GM12878 (cell line): Measurements from ENCODE around the gene DELE1. TPM values are rescaled to one million over a fixed set of nuclear protein-coding genes. Genes with fewer than 3 reads are reported as not detected.

Source experiments
- ATAC-seq: fragments of 200-7000 bp; cut with Tn5 transposase; 3 replicates; pipeline ENCODE4 v1.9.1; 2020; ENCODE audit warnings: mild to moderate bottlenecking, moderate library complexity
- BruUV-seq: library from RNA; stranded (reverse); fragments of 400-500 nt; replicated peaks from 2 replicates; lab custom pipeline; 2021; lab: Mats Ljungman, UMichigan
- CTCF ChIA-PET: fragments of 300-600 bp; sonication (Branson Sonifier 250); formaldehyde crosslinking; extraction: SDS; loops from one replicate; lab custom pipeline; 2021; ENCODE audit warnings: inconsistent platforms; lab: Yijun Ruan, JAX
- POLR2A ChIA-PET: fragments of 350-600 bp; formaldehyde crosslinking; extraction: SDS; loops from one replicate; lab custom pipeline; 2021; ENCODE audit warnings: inconsistent platforms; lab: Charles Lee
- RAD21 ChIA-PET: fragments of 300-600 bp; sonication (Branson Sonifier 250); formaldehyde crosslinking; loops from one replicate; lab custom pipeline; 2023; ENCODE audit warnings: antibody characterized with exemption; ENCODE audit not compliant: unreplicated experiment; lab: Charles Lee
- SMC1A ChIA-PET: fragments of 300-600 bp; sonication (Branson Sonifier 250); formaldehyde crosslinking; loops from one replicate; lab custom pipeline; 2023; ENCODE audit not compliant: unreplicated experiment, uncharacterized antibody; lab: Charles Lee
- DNase-seq: peaks from one replicate; pipeline ENCODE4 v3.0.0-alpha.2; 2011; ENCODE audit warnings: low read depth, low spot score
- FAIRE-seq: peaks from 3 replicates; lab custom pipeline; 2011; peaks lifted over from hg19 to GRCh38; lab: Jason Lieb, UNC
- H2AFZ ChIP-seq: 2 replicates; pipeline ENCODE4 v1.6.0; 2011; ENCODE audit warnings: low read depth, low read length, control low read depth; ENCODE audit not compliant: control insufficient read depth
- H3K27ac ChIP-seq: 2 replicates; pipeline ENCODE4 v1.5.1; 2011; ENCODE audit warnings: control low read depth; ENCODE audit not compliant: control insufficient read depth, insufficient read depth
- H3K27me3 ChIP-seq, 2 experiments: replicated peaks in 1 of 2; 2 replicates each; pipeline versions ENCODE4 v1.6.0 to v1.6.1; 2011; ENCODE audit warnings: low read length in 1 of 2; ENCODE audit not compliant: control insufficient read depth in 2 of 2, insufficient read depth in 2 of 2
- H3K36me3 ChIP-seq, 2 experiments: 2 replicates each; pipeline ENCODE4 v1.5.1; 2011; ENCODE audit warnings: low read length in 1 of 2; ENCODE audit not compliant: control insufficient read depth in 2 of 2, insufficient read depth in 2 of 2
- H3K4me1 ChIP-seq: 2 replicates; pipeline ENCODE4 v1.6.1; 2011; ENCODE audit warnings: mild to moderate bottlenecking, low read length, moderate library complexity, mixed read lengths; ENCODE audit not compliant: control insufficient read depth, insufficient read depth
- H3K4me2 ChIP-seq: 2 replicates; pipeline ENCODE4 v1.6.0; 2011; ENCODE audit warnings: control low read depth; ENCODE audit not compliant: control insufficient read depth, insufficient read depth
- H3K4me3 ChIP-seq: fragments of 200-600 bp; sonication (generic); 2 replicates; pipeline ENCODE4 v1.5.1; 2016
- H3K79me2 ChIP-seq: 2 replicates; pipeline ENCODE4 v1.6.0; 2011; ENCODE audit warnings: low read length; ENCODE audit not compliant: control insufficient read depth, insufficient read depth
- H3K9ac ChIP-seq: 2 replicates; pipeline ENCODE4 v1.8.0; 2011; ENCODE audit warnings: low read length, control low read depth, mixed read lengths; ENCODE audit not compliant: control insufficient read depth, insufficient read depth
- H3K9me3 ChIP-seq: replicated peaks from 3 replicates; pipeline ENCODE4 v1.5.1; 2011; ENCODE audit warnings: mild to moderate bottlenecking, low read length; ENCODE audit not compliant: control insufficient read depth, insufficient read depth
- H4K20me1 ChIP-seq: 2 replicates; pipeline ENCODE4 v1.6.0; 2011; ENCODE audit not compliant: control insufficient read depth, insufficient read depth
- ASH2L ChIP-seq: fragments of 300-600, 200-600 bp; sonication (generic); IDR thresholded peaks from 2 replicates; pipeline ENCODE4 v1.6.1; 2017; ENCODE audit warnings: low read depth, mild to moderate bottlenecking, borderline replicate concordance
- E2F4 ChIP-seq: IDR thresholded peaks from 2 replicates; pipeline ENCODE4 v1.6.1; 2012; ENCODE audit warnings: low read depth, low read length, improper control_type of control experiment
- ESRRA ChIP-seq: IDR thresholded peaks from 2 replicates; pipeline ENCODE4 v1.6.1; 2012; ENCODE audit warnings: mild to moderate bottlenecking, low read length, improper control_type of control experiment
- HDGF ChIP-seq: fragments of 450-650 bp; IDR thresholded peaks from 2 replicates; pipeline ENCODE4 v1.6.1; 2016; ENCODE audit warnings: antibody characterized with exemption
- HSF1 ChIP-seq: fragments of 150-350 bp; IDR thresholded peaks from 2 replicates; pipeline ENCODE4 v1.6.1; 2014; ENCODE audit warnings: mild to moderate bottlenecking, low read depth, low read length
- IKZF2 ChIP-seq, 2 experiments: fragments of 450-650 bp; IDR thresholded peaks; 2 replicates each; pipeline ENCODE4 v1.6.1; 2017; ENCODE audit warnings: mild to moderate bottlenecking in 2 of 2, moderate library complexity in 2 of 2
- IRF4 ChIP-seq: IDR thresholded peaks from 2 replicates; pipeline ENCODE4 v1.6.1; 2011; ENCODE audit warnings: low read depth, low read length
- KDM1A ChIP-seq: fragments of 200-600 bp; sonication (generic); IDR thresholded peaks from 2 replicates; pipeline ENCODE4 v1.6.1; 2016; ENCODE audit warnings: borderline replicate concordance
- NFXL1 ChIP-seq: fragments of 450-650 bp; IDR thresholded peaks from 2 replicates; pipeline ENCODE4 v1.6.1; 2017; ENCODE audit warnings: antibody characterized with exemption, mild to moderate bottlenecking, borderline replicate concordance
- NKRF ChIP-seq: fragments of 450-650 bp; conservative IDR thresholded peaks from 2 replicates; pipeline ENCODE4 v1.6.1; 2017; ENCODE audit warnings: mild to moderate bottlenecking, moderate library complexity
- NRF1 ChIP-seq: conservative IDR thresholded peaks from 2 replicates; pipeline ENCODE4 v1.6.1; 2011; ENCODE audit warnings: mild to moderate bottlenecking, low read depth, low read length, improper control_type of control experiment
- RFX5 ChIP-seq: IDR thresholded peaks from 2 replicates; pipeline ENCODE4 v1.6.1; 2011; ENCODE audit warnings: low read depth, low read length, improper control_type of control experiment
- SMAD1 ChIP-seq: fragments of 450-650 bp; IDR thresholded peaks from 2 replicates; pipeline ENCODE4 v1.6.1; 2018; ENCODE audit warnings: mild to moderate bottlenecking, low read depth; ENCODE audit not compliant: partially characterized antibody
- SUZ12 ChIP-seq: fragments of 200-600 bp; sonication (generic); IDR thresholded peaks from one replicate; pipeline ENCODE4 v1.6.1; 2018; ENCODE audit warnings: antibody characterized with exemption, mild to moderate bottlenecking; ENCODE audit not compliant: unreplicated experiment
- ZBED1 ChIP-seq: IDR thresholded peaks from 2 replicates; pipeline ENCODE4 v1.6.1; 2016; ENCODE audit warnings: borderline replicate concordance
- whole genome bisulfite sequencing: methylation state at CpG from one replicate; pipeline ENCODE4 v1.1.6; 2016; ENCODE audit warnings: low lambda C conversion rate; ENCODE audit not compliant: insufficient replicate concordance, insufficient coverage; ENCODE audit errors: missing lambda C conversion rate; 5-methylcytosine and 5-hydroxymethylcytosine counted together
- in situ Hi-C: fragments of 300-500 bp; cut with MboI; formaldehyde crosslinking; loops from 9 replicates; pipeline ENCODE4 v1.14.3; 2018; ENCODE audit warnings: mixed read lengths
- intact Hi-C: fragments of 100-400 bp; cut with micrococcal nuclease; formaldehyde crosslinking; loops from one replicate; pipeline ENCODE4 v1.14.2; 2022; ENCODE audit not compliant: unreplicated experiment
- polyA plus RNA-seq, 11 experiments: library from polyadenylated mRNA; depleted of rRNA in 4 of 11; unstranded in 6 of 11; stranded (reverse) in 5 of 11; fragments of >200 nt; fragmentation: Nextera tagmentation in 4 of 11; fragmentation: Illumina TruSeq in 1 of 11; extraction: Ambion mirVana in 4 of 11; extraction: Trizol in 1 of 11; gene quantifications; 1 replicate in 1 of 11; 2 replicates in 10 of 11; pipeline versions ENCODE4 v1.2.1 to v1.2.3, GENCODE V29; 2011 to 2016; ENCODE audit warnings: inconsistent platforms in 2 of 11, missing spikeins in 2 of 11, low read depth in 1 of 11
- total RNA-seq, 4 experiments: library from RNA; depleted of rRNA in 3 of 4; stranded (reverse); fragments of >200 nt in 3 of 4; fragmentation: Illumina TruSeq in 1 of 4; extraction: Trizol in 1 of 4; gene quantifications; 2 replicates each; pipeline versions ENCODE4 v1.2.1 to v1.2.3, GENCODE V29; 2013 to 2021

Gene DELE1
- total and polyA plus RNA-seq, 10 of the 15 experiments (the other 5 are each of a cell fraction or from before 2014, with no cell fraction given): 18.9 to 71.4 (median 47.6) TPM

GRCh38 chr5:141982626-141983025 lies 59.0 kb downstream of the DELE1 start:
- in situ Hi-C loops: no loop called here
- no peak for TF ChIP-seq HSF1
- no peak for TF ChIP-seq HDGF
- TF ChIP-seq KDM1A: no peak
- TF ChIP-seq RFX5: no peak
- no peak for TF ChIP-seq SUZ12
- TF ChIP-seq ZBED1: no peak
- TF ChIP-seq IRF4: no peak
- ChIA-PET RAD21 (no interaction called here), POLR2A (no interaction called here), SMC1A (no interaction called here), CTCF (no interaction called here)
- no peak overlapping the region for H3K9ac ChIP-seq
- no peaks in the 10 kb centered on the region for H3K4me1 ChIP-seq
- no peaks in the 10 kb centered on the region for H3K9me3 ChIP-seq
- no peak for FAIRE-seq
- no peak for DNase-seq
- H3K27me3 ChIP-seq: no peaks in the 10 kb centered on the region
- H3K36me3 ChIP-seq: peaks cover 2 to 19% of the 10 kb centered on the region in 2 experiments
- no peak overlapping the region for H3K4me2 ChIP-seq
- no peak overlapping the region for H2AFZ ChIP-seq
- H4K20me1 ChIP-seq: no peaks in the 10 kb centered on the region
- WGBS: 50% methylated on average over 2 of the region's 2 CpGs
- no peak overlapping the region for H3K4me3 ChIP-seq
- H3K79me2 ChIP-seq: no peaks in the 10 kb centered on the region
- no peak overlapping the region for H3K27ac ChIP-seq
- intact Hi-C loops: no loop called here
- no TSS peak for BruUV-seq
- ATAC-seq: no peak

- in situ Hi-C loops (no loop called here), intact Hi-C loops (no loop called here)
- no peak overlapping the region for H3K4me3 ChIP-seq
- ChIA-PET RAD21 (no interaction called here), SMC1A (no interaction called here), POLR2A (interaction anchor here (1.3 kb wide), 1 partner anchor 10 kb away, joined by 3 read pairs; no protein-coding TSS in a partner anchor), CTCF (interaction anchor here (1.0 to 2.4 kb wide), 5 partner anchors 9 to 157 kb away, joined by 3 to 8 read pairs (median 3); no protein-coding TSS in a partner anchor)
- FAIRE-seq (no peak), DNase-seq (no peak), ATAC-seq (no peak)
- H2AFZ ChIP-seq: no peak overlapping the region
- H3K79me2 ChIP-seq: no peaks in the 10 kb centered on the region
- H3K4me2 ChIP-seq: no peak overlapping the region
- no TSS peak for BruUV-seq
- no peak overlapping the region for H3K9ac ChIP-seq
- H3K27me3 ChIP-seq: no peaks in the 10 kb centered on the region
- H3K36me3 ChIP-seq: peaks cover 0 to 10% of the 10 kb centered on the region in 2 experiments; a peak in 2 of 4 replicates
- no peak overlapping the region for H3K27ac ChIP-seq
- no peaks in the 10 kb centered on the region for H3K4me1 ChIP-seq
- no peaks in the 10 kb centered on the region for H4K20me1 ChIP-seq
- no peaks in the 10 kb centered on the region for H3K9me3 ChIP-seq
- TF ChIP-seq SMAD1: no peak
- TF ChIP-seq ASH2L: no peak
- no peak for TF ChIP-seq NFXL1
- TF ChIP-seq E2F4: no peak
- no peak for TF ChIP-seq ESRRA
- no peak for TF ChIP-seq IKZF2 (IDR thresholded peaks at IDR 0.05)
- no peak for TF ChIP-seq NRF1
- TF ChIP-seq NKRF: no peak
Measured at GRCh38 chr5:141986072-141986471, 62.4 kb downstream of the DELE1 start.
